Activated B cell treated with CpG ODN at 0.5 μM for 24 hours (primary cell): ENCODE results near the gene DMAC1. TPM values are rescaled to one million over a fixed set of nuclear protein-coding genes. Genes with fewer than 3 reads are reported as not detected.

Experiments used
- ATAC-seq: fragments of 200-7000 bp; cut with Tn5 transposase; one replicate; pipeline ENCODE4 v1.10.0; 2021; ENCODE audit warnings: low read depth, mild to moderate bottlenecking, moderate library complexity
- CTCF ChIA-PET: fragments of 350-600 bp; sonication (Branson Sonifier 250); formaldehyde crosslinking; loops from one replicate; lab custom pipeline; 2021; ENCODE audit warnings: antibody characterized with exemption; lab: Charles Lee
- POLR2A ChIA-PET: fragments of 350-600 bp; sonication (Branson Sonifier 250); formaldehyde crosslinking; loops from one replicate; lab custom pipeline; 2021; ENCODE audit warnings: antibody characterized with exemption; lab: Charles Lee
- DNase-seq: peaks from one replicate; pipeline ENCODE4 v3.0.0; 2022
- H3K27ac Mint-ChIP-seq: one replicate; pipeline ENCODE4 v1.8.0; 2020; ENCODE audit warnings: mixed read lengths
- H3K27me3 Mint-ChIP-seq: one replicate; pipeline ENCODE4 v1.8.0; 2021; ENCODE audit warnings: mixed read lengths
- H3K36me3 Mint-ChIP-seq: one replicate; pipeline ENCODE4 v1.8.0; 2021; ENCODE audit warnings: low read depth, mixed read lengths
- H3K4me1 Mint-ChIP-seq: one replicate; pipeline ENCODE4 v1.8.0; 2021; ENCODE audit warnings: mixed read lengths
- H3K4me3 Mint-ChIP-seq: one replicate; pipeline ENCODE4 v1.8.0; 2020; ENCODE audit warnings: mild to moderate bottlenecking, mixed read lengths
- H3K9me3 Mint-ChIP-seq: one replicate; pipeline ENCODE4 v1.8.0; 2020; ENCODE audit warnings: mixed read lengths
- CTCF ChIP-seq: fragments of 200-600 bp; IDR thresholded peaks from one replicate; pipeline ENCODE4 v1.8.0; 2022; ENCODE audit warnings: antibody characterized with exemption, mild to moderate bottlenecking
- intact Hi-C: fragments of 100-400 bp; cut with micrococcal nuclease; formaldehyde crosslinking; loops from one replicate; pipeline ENCODE4 v1.15.1; 2024
- total RNA-seq: library from RNA; stranded (reverse); gene quantifications from 2 replicates; pipeline ENCODE4 v1.2.3, GENCODE V29; 2022

Gene DMAC1
- total RNA-seq, 1 donor from 2014 or later: 44.0 TPM

DNA sequence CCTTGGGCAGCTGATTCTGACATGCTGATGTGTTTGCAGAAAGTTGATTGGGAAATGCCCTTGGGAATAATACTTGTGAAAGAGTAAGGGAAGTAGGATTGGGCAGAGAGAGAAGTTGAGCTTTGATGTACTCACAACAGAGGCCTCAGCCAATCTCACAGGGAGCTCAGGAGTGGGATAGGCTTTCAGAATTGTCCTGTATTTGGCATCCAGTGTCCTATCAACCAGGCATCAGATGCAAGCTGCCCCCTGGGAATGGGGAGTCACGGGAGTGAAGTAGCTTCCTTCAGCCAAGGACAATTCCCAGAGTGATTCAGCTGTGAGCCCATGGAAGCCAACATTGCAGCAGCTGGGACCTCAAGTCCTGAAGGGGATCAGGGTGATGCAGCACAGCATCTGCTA, 39.6 kb downstream of the DMAC1 start:
- ChIA-PET POLR2A (no interaction called here), CTCF (no interaction called here)
- peaks cover 12% of the 10 kb centered on the region for H3K4me1 Mint-ChIP-seq
- DNase-seq (no peak), ATAC-seq (no peak)
- H3K36me3 Mint-ChIP-seq: no peaks in the 10 kb centered on the region
- peaks cover 4% of the 10 kb centered on the region for H3K9me3 Mint-ChIP-seq
- TF ChIP-seq CTCF: no peak
- no peak overlapping the region for H3K4me3 Mint-ChIP-seq
- intact Hi-C loops: no loop called here
- H3K27me3 Mint-ChIP-seq: peaks cover 2% of the 10 kb centered on the region
- H3K27ac Mint-ChIP-seq: no peak overlapping the region

DNA sequence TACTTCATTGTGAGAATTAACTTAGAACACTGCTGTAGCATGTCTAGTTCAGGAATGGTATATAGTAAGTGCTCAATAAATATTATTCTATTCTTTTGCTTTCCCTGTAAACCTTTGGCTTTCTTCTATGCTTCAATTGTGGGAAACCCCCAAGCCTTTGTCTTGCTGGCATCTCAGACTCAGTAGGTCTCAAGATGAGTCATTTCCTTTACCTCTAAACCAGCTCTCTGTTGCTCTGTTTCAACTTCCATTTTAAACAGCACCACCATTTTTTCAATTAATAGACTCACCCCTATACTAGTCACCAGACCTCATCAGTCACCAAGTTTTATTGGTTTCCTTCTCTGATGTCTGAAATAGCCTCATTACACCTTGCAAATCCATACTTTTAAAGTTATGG, 43.5 kb downstream of the DMAC1 start:
- no peaks in the 10 kb centered on the region for H3K36me3 Mint-ChIP-seq
- ATAC-seq: peak; percentile 87
- no peaks in the 10 kb centered on the region for H3K27me3 Mint-ChIP-seq
- H3K4me3 Mint-ChIP-seq: no peak overlapping the region
- peak overlapping the region; percentile 32 for H3K27ac Mint-ChIP-seq
- intact Hi-C loops: loop anchor here (1.0 kb wide), 1 partner anchor 43 kb away; the partner anchor contains the start of gene DMAC1
- ChIA-PET POLR2A (no interaction called here), CTCF (no interaction called here)
- H3K4me1 Mint-ChIP-seq: peaks cover 6% of the 10 kb centered on the region
- no peak for DNase-seq
- no peak for TF ChIP-seq CTCF
- no peaks in the 10 kb centered on the region for H3K9me3 Mint-ChIP-seq

DNA sequence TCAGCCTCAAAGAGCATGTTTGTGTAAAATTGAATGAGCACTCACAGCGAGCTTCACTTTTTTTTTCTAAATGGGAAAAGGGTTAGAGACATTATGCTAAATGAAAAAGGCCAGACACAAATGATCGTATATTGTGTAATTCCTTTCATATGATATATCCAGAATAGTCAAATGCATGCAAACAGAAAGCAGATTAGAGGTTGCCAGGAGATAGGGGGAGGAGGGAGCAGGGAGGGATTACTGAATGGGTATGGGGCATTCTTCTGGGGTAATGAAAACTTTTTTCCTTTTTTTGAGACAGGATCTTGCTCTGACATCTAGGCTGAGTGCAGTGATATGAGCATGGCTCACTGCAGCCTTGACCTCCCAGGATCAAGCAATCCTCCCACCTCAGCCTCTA, 47.1 kb downstream of the DMAC1 start:
- ChIA-PET POLR2A (no interaction called here), CTCF (no interaction called here)
- Mint-ChIP-seq H3K4me3 (no peak overlapping the region), H3K36me3 (no peaks in the 10 kb centered on the region), H3K9me3 (no peaks in the 10 kb centered on the region), H3K27me3 (peaks cover 9% of the 10 kb centered on the region), H3K27ac (no peak overlapping the region), H3K4me1 (peaks cover 6% of the 10 kb centered on the region)
- ATAC-seq (no peak), DNase-seq (no peak)
- TF ChIP-seq CTCF: no peak
- intact Hi-C loops: no loop called here
